Naive thymus-derived CD4-positive, alpha-beta T cell (primary cell): ENCODE data around the gene ITPR2. TPM values are rescaled to one million over a fixed set of nuclear protein-coding genes. Genes with fewer than 3 reads are reported as not detected.
"Not testable (repeated sequence)": the region's sequence is repeated elsewhere in the genome, so short reads cannot be mapped to it uniquely, and the experiment has no call there.

Source experiments
- ATAC-seq: fragments of 150-1000 bp; cut with Tn5 transposase; 2 replicates; pipeline ENCODE4 v1.10.0; 2021; ENCODE audit warnings: mild to moderate bottlenecking, moderate library complexity
- CTCF ChIA-PET: fragments of 350-600 bp; sonication (Branson Sonifier 250); formaldehyde crosslinking; loops from one replicate; lab custom pipeline; 2021; ENCODE audit warnings: antibody characterized with exemption; lab: Charles Lee
- POLR2A ChIA-PET: fragments of 350-600 bp; sonication (Branson Sonifier 250); formaldehyde crosslinking; loops from one replicate; lab custom pipeline; 2021; ENCODE audit warnings: antibody characterized with exemption, inconsistent platforms; lab: Charles Lee
- DNase-seq, 9 donors: peaks; one replicate each; pipeline versions ENCODE4 v3.0.0 to v3.0.0-alpha.2; 2020 to 2022; ENCODE audit warnings: mixed read lengths in 1 of 9
- H3K27ac ChIP-seq: one replicate; pipeline ENCODE4 v1.7.0; 2013; ENCODE audit warnings: mild to moderate bottlenecking, low read depth, low read length, moderate library complexity
- H3K27me3 ChIP-seq, 2 donors: one replicate each; pipeline ENCODE4 v1.7.0; 2013; ENCODE audit warnings: low read length in 2 of 2, mild to moderate bottlenecking in 2 of 2, moderate library complexity in 2 of 2; ENCODE audit not compliant: control insufficient read depth in 2 of 2, insufficient read depth in 2 of 2
- H3K36me3 ChIP-seq, 3 experiments: 1 replicate in 2 of 3; 2 replicates in 1 of 3; pipeline ENCODE4 v1.7.0; 2013; ENCODE audit warnings: low read length in 3 of 3, mild to moderate bottlenecking in 3 of 3, moderate library complexity in 1 of 3; ENCODE audit not compliant: insufficient read depth in 3 of 3, control insufficient read depth in 2 of 3
- H3K4me1 ChIP-seq, 2 donors: one replicate each; pipeline ENCODE4 v1.7.0; 2013; ENCODE audit warnings: low read length in 2 of 2, mild to moderate bottlenecking in 2 of 2, moderate library complexity in 1 of 2; ENCODE audit not compliant: control insufficient read depth in 2 of 2, insufficient read depth in 2 of 2
- H3K4me3 ChIP-seq: 2 replicates; pipeline ENCODE4 v1.7.0; 2013; ENCODE audit warnings: mild to moderate bottlenecking, low read length
- H3K9me3 ChIP-seq, 3 experiments: 1 replicate in 2 of 3; 2 replicates in 1 of 3; pipeline ENCODE4 v1.7.0; 2013; ENCODE audit warnings: low read length in 3 of 3; ENCODE audit not compliant: control insufficient read depth in 2 of 3
- H3K27ac Mint-ChIP-seq, 9 donors: one replicate each; pipeline ENCODE4 v1.8.0; 2020 to 2022; ENCODE audit warnings: mixed read lengths in 9 of 9, mild to moderate bottlenecking in 8 of 9, moderate library complexity in 5 of 9, inconsistent platforms in 2 of 9
- H3K27me3 Mint-ChIP-seq, 5 donors: one replicate each; pipeline ENCODE4 v1.8.0; 2021 to 2022; ENCODE audit warnings: mixed read lengths in 5 of 5, mild to moderate bottlenecking in 1 of 5
- H3K36me3 Mint-ChIP-seq, 5 donors: one replicate each; pipeline ENCODE4 v1.8.0; 2020 to 2022; ENCODE audit warnings: mixed read lengths in 5 of 5, mild to moderate bottlenecking in 3 of 5, inconsistent platforms in 1 of 5
- H3K4me1 Mint-ChIP-seq, 7 donors: one replicate each; pipeline ENCODE4 v1.8.0; 2020 to 2022; ENCODE audit warnings: mixed read lengths in 7 of 7, mild to moderate bottlenecking in 3 of 7, inconsistent platforms in 1 of 7
- H3K4me3 Mint-ChIP-seq, 10 donors: one replicate each; pipeline ENCODE4 v1.8.0; 2020 to 2022; ENCODE audit warnings: mild to moderate bottlenecking in 10 of 10, mixed read lengths in 10 of 10, moderate library complexity in 6 of 10, inconsistent platforms in 2 of 10
- H3K9me3 Mint-ChIP-seq, 11 donors: one replicate each; pipeline ENCODE4 v1.8.0; 2020 to 2022; ENCODE audit warnings: mixed read lengths in 11 of 11, mild to moderate bottlenecking in 4 of 11, inconsistent platforms in 1 of 11, moderate library complexity in 1 of 11
- intact Hi-C, 2 donors: fragments of 100-400 bp; cut with micrococcal nuclease; formaldehyde crosslinking; loops; one replicate each; pipeline ENCODE4 v1.15.1; 2023
- polyA plus RNA-seq, 2 donors: library from polyadenylated mRNA; unstranded; fragments of 300-500 nt; fragmentation: Illumina TruSeq; gene quantifications; one replicate each; pipeline ENCODE4 v1.2.3, GENCODE V29; 2021
- total RNA-seq, 6 experiments: library from RNA in 5 of 6; stranded (reverse) in 5 of 6; gene quantifications; 1 replicate in 5 of 6; 2 replicates in 1 of 6; pipeline ENCODE4 v1.2.3 and lab custom pipeline; 2021 to 2026

The ITPR2 gene
- total and polyA plus RNA-seq, 7 experiments from 2014 or later, result 11.3 to 71.5 (median 51.4) TPM

DNA sequence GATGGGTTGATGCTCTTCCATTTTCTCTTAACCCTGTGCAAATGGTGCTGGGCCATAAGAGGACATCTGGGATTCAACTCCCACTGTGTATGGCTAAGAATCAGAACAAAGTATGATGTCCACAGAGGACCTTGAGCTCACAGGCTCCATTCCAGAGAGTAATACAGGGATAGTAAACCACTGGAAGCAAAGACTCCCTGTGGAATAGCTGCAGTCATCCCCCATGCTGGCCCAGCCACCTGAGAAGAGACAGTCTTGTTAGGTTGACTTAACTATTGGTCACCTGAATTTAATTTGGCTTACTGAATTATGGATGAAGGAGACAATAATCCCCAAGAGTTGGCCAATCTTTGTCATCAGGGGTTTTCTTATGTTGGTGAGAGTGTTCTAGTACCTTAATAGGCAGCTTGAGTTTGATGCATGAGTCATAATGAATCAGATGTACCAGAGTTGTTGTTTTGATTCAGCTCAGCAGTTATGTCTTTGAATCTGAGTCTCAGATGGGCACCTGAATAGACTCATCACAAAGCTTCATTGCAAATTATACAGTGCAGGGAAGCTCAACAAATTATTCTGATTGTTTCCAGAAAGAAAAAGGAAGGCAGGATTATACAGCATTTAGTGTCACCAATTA lies 514.9 kb downstream of the ITPR2 start:
- POLR2A ChIA-PET, result no interaction called here
- Histone ChIP-seq H3K9me3 (peaks cover 0 to 7% (median 0%) of the 10 kb centered on the region in 3 experiments), H3K4me1 (no peaks in the 10 kb centered on the region), H3K27ac (no peak overlapping the region), H3K27me3 (no peaks in the 10 kb centered on the region), H3K36me3 (no peaks in the 10 kb centered on the region), H3K4me3 (no peak overlapping the region)
- Mint-ChIP-seq H3K4me3 (no peak overlapping the region), H3K36me3 (peaks cover 1 to 15% (median 5%) of the 10 kb centered on the region in 5 donors), H3K27ac (no peak overlapping the region), H3K27me3 (peaks cover 10 to 31% (median 16%) of the 10 kb centered on the region in 5 donors), H3K9me3 (peaks cover 10 to 42% (median 21%) of the 10 kb centered on the region in 11 donors), H3K4me1 (no peaks in the 10 kb centered on the region)
- ATAC-seq (no peak), DNase-seq (no peak)
- intact Hi-C loops, result no loop called here
- CTCF ChIA-PET, result interaction anchor here (1.0 kb wide), 1 partner anchor 32 kb away, joined by 4 read pairs; no protein-coding TSS in a partner anchor

DNA sequence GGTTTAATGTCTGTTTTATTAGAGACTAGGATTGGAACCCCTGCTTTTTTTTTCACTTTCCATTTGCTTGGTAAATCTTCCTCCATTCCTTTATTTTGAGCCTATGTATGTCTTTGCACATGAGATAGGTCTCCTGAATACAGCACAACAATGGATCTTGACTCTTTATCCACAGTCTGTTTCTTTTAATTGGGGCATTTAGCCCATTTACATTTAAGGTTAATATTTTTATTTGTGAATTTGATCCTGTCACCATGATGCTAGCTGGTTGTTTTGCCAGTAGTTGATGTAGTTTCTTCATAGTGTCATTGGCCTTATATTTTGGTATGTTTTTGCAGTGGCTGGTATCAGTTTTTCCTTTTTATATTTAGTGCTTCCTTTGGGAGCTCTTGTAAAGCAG lies 518.9 kb downstream of the ITPR2 start:
- not testable (repeated sequence) for H3K4me3 ChIP-seq

DNA sequence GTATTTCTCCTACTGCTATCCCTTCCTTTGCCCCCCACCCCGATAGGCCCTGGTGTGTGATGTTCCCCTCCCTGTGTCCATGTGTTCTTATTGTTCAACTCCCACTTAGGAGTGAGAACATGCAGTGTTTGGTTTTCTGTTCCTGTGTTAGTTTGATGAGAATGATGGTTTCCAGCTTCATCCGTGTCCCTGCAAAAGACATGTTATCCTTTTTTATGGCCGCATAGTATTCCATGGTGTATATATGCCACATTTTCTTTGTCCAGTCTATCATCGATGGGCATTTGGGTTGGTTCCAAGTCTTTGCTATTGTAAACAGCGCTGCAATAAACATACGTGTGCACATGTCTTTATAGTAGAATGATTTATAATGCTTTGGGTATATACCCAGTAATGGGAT lies 522.5 kb downstream of the ITPR2 start:
- H3K27me3 ChIP-seq, H3K9me3 ChIP-seq, CTCF ChIA-PET, H3K4me1 Mint-ChIP-seq, H3K4me1 ChIP-seq, DNase-seq, H3K27ac ChIP-seq, H3K27ac Mint-ChIP-seq, H3K36me3 ChIP-seq, POLR2A ChIA-PET, H3K4me3 ChIP-seq, ATAC-seq, H3K36me3 Mint-ChIP-seq, H3K4me3 Mint-ChIP-seq, intact Hi-C loops: not testable (repeated sequence)
- H3K9me3 Mint-ChIP-seq, result peaks cover 6 to 56% (median 24%) of the 10 kb centered on the region in 11 donors
- peaks cover 2 to 36% (median 6%) of the 10 kb centered on the region in 5 donors for H3K27me3 Mint-ChIP-seq

More for the DNA sequence above, 518.9 kb downstream of the ITPR2 start:
- POLR2A ChIA-PET, ATAC-seq, CTCF ChIA-PET, intact Hi-C loops, H3K9me3 ChIP-seq, H3K27ac Mint-ChIP-seq, H3K36me3 ChIP-seq, DNase-seq, H3K4me3 Mint-ChIP-seq, H3K27ac ChIP-seq, H3K36me3 Mint-ChIP-seq, H3K4me1 Mint-ChIP-seq, H3K4me1 ChIP-seq, H3K27me3 ChIP-seq: not testable (repeated sequence)
- Mint-ChIP-seq H3K9me3 (peaks cover 6 to 68% (median 27%) of the 10 kb centered on the region in 11 donors), H3K27me3 (peaks cover 3 to 21% (median 16%) of the 10 kb centered on the region in 5 donors)

DNA sequence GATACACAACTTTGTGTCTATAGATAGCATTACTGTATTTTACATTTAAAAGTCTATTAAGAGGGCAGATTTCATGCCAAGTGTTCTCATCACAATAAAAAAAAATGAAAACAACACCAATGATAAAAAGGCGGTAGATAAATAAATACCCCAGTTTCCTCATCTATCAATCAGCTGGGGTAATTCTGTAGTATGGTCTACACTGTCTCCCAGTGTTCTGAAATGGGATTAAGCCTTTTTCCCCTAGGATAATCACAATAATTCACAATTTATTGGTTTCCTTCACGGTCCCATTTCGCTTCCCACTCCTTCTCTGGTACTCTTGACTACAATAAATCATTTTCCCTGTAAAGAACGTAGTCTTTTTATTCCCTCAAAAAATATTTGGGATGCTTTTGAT lies 523.4 kb downstream of the ITPR2 start:
- Histone ChIP-seq H3K36me3 (no peaks in the 10 kb centered on the region), H3K4me3 (no peak overlapping the region), H3K27me3 (no peaks in the 10 kb centered on the region), H3K27ac (no peak overlapping the region), H3K4me1 (no peaks in the 10 kb centered on the region), H3K9me3 (no peaks in the 10 kb centered on the region)
- POLR2A ChIA-PET, result no interaction called here
- H3K27me3 Mint-ChIP-seq, result peaks cover 2 to 39% (median 5%) of the 10 kb centered on the region in 5 donors
- ATAC-seq, result no peak
- CTCF ChIA-PET, result no interaction called here
- intact Hi-C loops, result no loop called here
- H3K4me3 Mint-ChIP-seq, result no peak overlapping the region
- H3K36me3 Mint-ChIP-seq, result peaks cover 0 to 8% (median 1%) of the 10 kb centered on the region in 5 donors
- no peaks in the 10 kb centered on the region for H3K4me1 Mint-ChIP-seq
- DNase-seq, result no peak
- H3K27ac Mint-ChIP-seq, result no peak overlapping the region
- H3K9me3 Mint-ChIP-seq, result peaks cover under 1 to 47% (median 21%) of the 10 kb centered on the region in 11 donors

DNA sequence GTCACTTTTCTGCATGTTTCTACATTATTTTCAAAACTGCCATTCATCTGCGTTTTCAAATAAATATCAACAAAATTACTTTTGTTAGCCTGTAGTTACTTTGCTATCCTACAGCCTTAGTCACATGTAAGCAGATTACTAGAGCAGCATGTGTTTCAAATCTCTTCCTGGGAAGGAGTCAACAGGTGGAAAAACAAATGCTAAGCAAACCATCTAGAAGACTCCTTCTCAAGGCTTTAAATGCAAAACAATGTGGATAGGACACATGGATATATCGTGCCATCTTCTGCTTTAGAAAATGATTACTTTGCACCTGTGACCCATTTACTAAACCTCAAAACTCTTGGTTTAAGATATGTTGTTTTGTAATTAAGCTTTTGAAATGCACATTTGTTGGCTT lies 528.7 kb downstream of the ITPR2 start:
- no peaks in the 10 kb centered on the region for H3K4me1 ChIP-seq
- no peak overlapping the region for H3K27ac Mint-ChIP-seq
- ChIA-PET POLR2A (no interaction called here), CTCF (no interaction called here)
- DNase-seq (no peak), ATAC-seq (no peak)
- H3K36me3 ChIP-seq, result no peaks in the 10 kb centered on the region
- H3K4me3 Mint-ChIP-seq, result no peak overlapping the region
- peaks cover 5 to 36% (median 7%) of the 10 kb centered on the region in 5 donors for H3K27me3 Mint-ChIP-seq
- H3K9me3 Mint-ChIP-seq, result peaks cover 0 to 5% (median 1%) of the 10 kb centered on the region in 11 donors
- no peak overlapping the region for H3K27ac ChIP-seq
- intact Hi-C loops, result no loop called here
- H3K36me3 Mint-ChIP-seq, result no peaks in the 10 kb centered on the region
- H3K9me3 ChIP-seq, result no peaks in the 10 kb centered on the region
- H3K4me1 Mint-ChIP-seq, result peaks cover 0 to 11% (median 5%) of the 10 kb centered on the region in 7 donors
- H3K27me3 ChIP-seq, result no peaks in the 10 kb centered on the region
- H3K4me3 ChIP-seq, result no peak overlapping the region

DNA sequence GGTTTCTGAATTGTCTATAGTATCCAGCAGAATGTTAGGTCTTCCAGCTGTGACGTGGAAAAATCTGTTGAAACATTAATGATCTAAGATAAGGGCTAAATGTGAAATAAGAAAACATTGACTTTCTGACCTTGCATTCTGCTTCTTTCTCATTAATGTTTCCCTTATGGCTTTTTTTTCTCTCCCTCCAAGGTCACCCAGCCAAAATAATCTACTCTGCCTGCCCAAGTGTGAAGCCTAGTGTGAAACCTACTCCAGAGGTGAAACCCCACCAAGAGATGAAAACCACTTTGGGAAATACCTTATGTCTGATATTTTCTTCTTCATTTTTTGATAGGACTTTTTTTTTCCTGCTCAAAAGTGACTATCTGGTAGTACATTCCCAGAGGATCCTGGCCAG lies 529.6 kb downstream of the ITPR2 start:
- Histone ChIP-seq H3K4me1 (no peaks in the 10 kb centered on the region), H3K36me3 (no peaks in the 10 kb centered on the region), H3K9me3 (no peaks in the 10 kb centered on the region), H3K27me3 (no peaks in the 10 kb centered on the region), H3K4me3 (no peak overlapping the region), H3K27ac (no peak overlapping the region)
- Mint-ChIP-seq H3K4me1 (peaks cover 0 to 12% (median 11%) of the 10 kb centered on the region in 7 donors), H3K36me3 (no peaks in the 10 kb centered on the region), H3K9me3 (peaks cover 0 to 5% (median 0%) of the 10 kb centered on the region in 11 donors), H3K4me3 (no peak overlapping the region), H3K27ac (no peak overlapping the region), H3K27me3 (peaks cover 5 to 36% (median 7%) of the 10 kb centered on the region in 5 donors)
- ChIA-PET CTCF (no interaction called here), POLR2A (no interaction called here)
- intact Hi-C loops, result no loop called here
- ATAC-seq, result no peak
- DNase-seq, result no peak

DNA sequence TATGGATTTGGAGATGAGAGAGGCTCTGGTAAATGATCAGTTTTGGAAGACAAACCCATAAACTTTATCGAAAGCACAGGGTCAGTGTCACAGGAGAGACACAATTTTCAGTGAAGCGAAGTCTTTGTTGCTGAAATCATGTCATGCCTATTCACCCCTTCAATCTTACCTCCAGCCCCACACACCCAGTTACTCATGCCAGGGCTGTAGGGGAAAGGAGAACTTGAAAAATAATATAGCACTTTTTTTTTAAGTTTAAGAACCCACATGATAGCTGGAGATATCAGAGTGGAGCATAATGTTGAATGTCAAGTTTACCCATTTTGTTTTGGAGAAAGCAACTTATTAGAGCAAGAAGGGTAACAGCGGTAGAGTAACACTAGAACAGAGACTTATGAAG lies 530.2 kb downstream of the ITPR2 start:
- Mint-ChIP-seq H3K4me3 (no peak overlapping the region), H3K27ac (no peak overlapping the region), H3K4me1 (peaks cover 0 to 12% (median 11%) of the 10 kb centered on the region in 7 donors), H3K27me3 (peaks cover 5 to 34% (median 7%) of the 10 kb centered on the region in 5 donors), H3K9me3 (peaks cover 0 to 5% (median 0%) of the 10 kb centered on the region in 11 donors), H3K36me3 (no peaks in the 10 kb centered on the region)
- POLR2A ChIA-PET, result no interaction called here
- Histone ChIP-seq H3K4me1 (no peaks in the 10 kb centered on the region), H3K27ac (no peak overlapping the region), H3K4me3 (no peak overlapping the region), H3K9me3 (no peaks in the 10 kb centered on the region), H3K36me3 (no peaks in the 10 kb centered on the region), H3K27me3 (no peaks in the 10 kb centered on the region)
- intact Hi-C loops, result no loop called here
- no peak for ATAC-seq
- no peak for DNase-seq
- CTCF ChIA-PET, result no interaction called here
